Naive thymus-derived CD4-positive, alpha-beta T cell (primary cell): ENCODE measurements around the gene ZNF182. TPM values are rescaled to one million over a fixed set of nuclear protein-coding genes. Genes with fewer than 3 reads are reported as not detected.
"Not testable (repeated sequence)": the region's sequence is repeated elsewhere in the genome, so short reads cannot be mapped to it uniquely, and the experiment has no call there.

Source experiments
- ATAC-seq: fragments of 150-1000 bp; cut with Tn5 transposase; 2 replicates; pipeline ENCODE4 v1.10.0; 2021; ENCODE audit warnings: mild to moderate bottlenecking, moderate library complexity
- CTCF ChIA-PET: fragments of 350-600 bp; sonication (Branson Sonifier 250); formaldehyde crosslinking; loops from one replicate; lab custom pipeline; 2021; ENCODE audit warnings: antibody characterized with exemption; lab: Charles Lee
- POLR2A ChIA-PET: fragments of 350-600 bp; sonication (Branson Sonifier 250); formaldehyde crosslinking; loops from one replicate; lab custom pipeline; 2021; ENCODE audit warnings: antibody characterized with exemption, inconsistent platforms; lab: Charles Lee
- DNase-seq, 9 donors: peaks; one replicate each; pipeline versions ENCODE4 v3.0.0 to v3.0.0-alpha.2; 2020 to 2022; ENCODE audit warnings: mixed read lengths in 1 of 9
- H3K27ac ChIP-seq: one replicate; pipeline ENCODE4 v1.7.0; 2013; ENCODE audit warnings: mild to moderate bottlenecking, low read depth, low read length, moderate library complexity
- H3K27me3 ChIP-seq, 2 donors: one replicate each; pipeline ENCODE4 v1.7.0; 2013; ENCODE audit warnings: low read length in 2 of 2, mild to moderate bottlenecking in 2 of 2, moderate library complexity in 2 of 2; ENCODE audit not compliant: control insufficient read depth in 2 of 2, insufficient read depth in 2 of 2
- H3K36me3 ChIP-seq, 3 experiments: 1 replicate in 2 of 3; 2 replicates in 1 of 3; pipeline ENCODE4 v1.7.0; 2013; ENCODE audit warnings: low read length in 3 of 3, mild to moderate bottlenecking in 3 of 3, moderate library complexity in 1 of 3; ENCODE audit not compliant: insufficient read depth in 3 of 3, control insufficient read depth in 2 of 3
- H3K4me1 ChIP-seq, 2 donors: one replicate each; pipeline ENCODE4 v1.7.0; 2013; ENCODE audit warnings: low read length in 2 of 2, mild to moderate bottlenecking in 2 of 2, moderate library complexity in 1 of 2; ENCODE audit not compliant: control insufficient read depth in 2 of 2, insufficient read depth in 2 of 2
- H3K4me3 ChIP-seq: 2 replicates; pipeline ENCODE4 v1.7.0; 2013; ENCODE audit warnings: mild to moderate bottlenecking, low read length
- H3K9me3 ChIP-seq, 3 experiments: 1 replicate in 2 of 3; 2 replicates in 1 of 3; pipeline ENCODE4 v1.7.0; 2013; ENCODE audit warnings: low read length in 3 of 3; ENCODE audit not compliant: control insufficient read depth in 2 of 3
- H3K27ac Mint-ChIP-seq, 9 donors: one replicate each; pipeline ENCODE4 v1.8.0; 2020 to 2022; ENCODE audit warnings: mixed read lengths in 9 of 9, mild to moderate bottlenecking in 8 of 9, moderate library complexity in 5 of 9, inconsistent platforms in 2 of 9
- H3K27me3 Mint-ChIP-seq, 5 donors: one replicate each; pipeline ENCODE4 v1.8.0; 2021 to 2022; ENCODE audit warnings: mixed read lengths in 5 of 5, mild to moderate bottlenecking in 1 of 5
- H3K36me3 Mint-ChIP-seq, 5 donors: one replicate each; pipeline ENCODE4 v1.8.0; 2020 to 2022; ENCODE audit warnings: mixed read lengths in 5 of 5, mild to moderate bottlenecking in 3 of 5, inconsistent platforms in 1 of 5
- H3K4me1 Mint-ChIP-seq, 7 donors: one replicate each; pipeline ENCODE4 v1.8.0; 2020 to 2022; ENCODE audit warnings: mixed read lengths in 7 of 7, mild to moderate bottlenecking in 3 of 7, inconsistent platforms in 1 of 7
- H3K4me3 Mint-ChIP-seq, 10 donors: one replicate each; pipeline ENCODE4 v1.8.0; 2020 to 2022; ENCODE audit warnings: mild to moderate bottlenecking in 10 of 10, mixed read lengths in 10 of 10, moderate library complexity in 6 of 10, inconsistent platforms in 2 of 10
- H3K9me3 Mint-ChIP-seq, 11 donors: one replicate each; pipeline ENCODE4 v1.8.0; 2020 to 2022; ENCODE audit warnings: mixed read lengths in 11 of 11, mild to moderate bottlenecking in 4 of 11, inconsistent platforms in 1 of 11, moderate library complexity in 1 of 11
- intact Hi-C, 2 donors: fragments of 100-400 bp; cut with micrococcal nuclease; formaldehyde crosslinking; loops; one replicate each; pipeline ENCODE4 v1.15.1; 2023
- polyA plus RNA-seq, 2 donors: library from polyadenylated mRNA; unstranded; fragments of 300-500 nt; fragmentation: Illumina TruSeq; gene quantifications; one replicate each; pipeline ENCODE4 v1.2.3, GENCODE V29; 2021
- total RNA-seq, 6 experiments: library from RNA in 5 of 6; stranded (reverse) in 5 of 6; gene quantifications; 1 replicate in 5 of 6; 2 replicates in 1 of 6; pipeline ENCODE4 v1.2.3 and lab custom pipeline; 2021 to 2026

ZNF182 gene
- total and polyA plus RNA-seq, 7 experiments from 2014 or later: 4.6 to 16.7 (median 9.0) TPM

DNA sequence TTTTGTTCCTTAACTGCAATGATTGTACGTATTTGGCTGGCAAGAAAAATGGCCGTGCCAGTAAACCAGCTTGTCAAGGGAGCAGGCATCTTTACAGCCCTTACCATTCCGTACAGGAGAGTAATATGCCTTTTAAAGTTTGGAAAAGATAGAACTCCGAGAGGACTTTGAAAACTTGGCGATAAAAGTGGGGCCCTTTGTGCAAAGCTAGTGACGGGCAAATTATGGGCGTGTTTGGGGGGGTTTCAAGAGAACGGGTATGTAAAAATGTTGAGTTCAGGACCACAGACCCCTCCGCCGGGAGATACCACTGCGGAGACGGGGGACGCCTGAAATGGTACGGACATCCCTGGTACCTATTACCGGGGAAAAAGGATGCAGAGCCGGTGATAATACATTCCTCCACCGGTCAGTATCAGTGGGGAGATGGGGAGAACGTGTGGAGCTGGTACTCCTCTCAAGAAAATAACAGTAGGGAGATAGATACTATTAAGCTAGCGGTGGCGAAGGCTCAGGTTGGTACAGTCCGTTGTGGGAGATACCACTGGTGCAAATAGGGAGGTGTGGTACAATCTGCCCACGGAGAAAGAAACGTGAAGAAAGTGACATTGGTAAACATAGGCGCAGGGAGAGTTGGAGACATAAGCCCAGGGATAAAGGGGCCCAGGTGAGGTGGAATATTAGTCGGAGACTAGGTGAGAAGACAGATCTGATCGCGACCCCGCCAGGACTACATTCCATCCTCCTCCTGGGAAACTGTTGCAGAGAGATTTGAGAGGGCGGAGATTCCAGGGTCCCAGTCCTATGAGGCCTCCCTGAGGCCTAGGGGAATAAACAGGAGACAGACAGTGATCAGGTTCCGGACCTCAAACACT lies 17.5 kb upstream of the ZNF182 start:
- peak; percentile 77 for ATAC-seq
- Histone ChIP-seq H3K36me3 (no peaks in the 10 kb centered on the region), H3K27me3 (no peaks in the 10 kb centered on the region), H3K9me3 (no peaks in the 10 kb centered on the region), H3K27ac (peak overlapping the region; percentile 87), H3K4me3 (peak overlapping the region; percentile 96), H3K4me1 (no peaks in the 10 kb centered on the region)
- peak overlapping the region; percentile 93 to 99 (median 98) for H3K27ac Mint-ChIP-seq
- POLR2A ChIA-PET: interaction anchor here (0.6 to 1.4 kb wide), 7 partner anchors 18 to 1035 kb away, joined by 3 to 13 read pairs (median 3); partner anchors contain the start of genes ELK1, NDUFB11, RBM10 and RBM3
- peak overlapping the region; percentile 91 to 97 (median 94) for H3K4me3 Mint-ChIP-seq
- peaks cover 0 to 6% (median 0%) of the 10 kb centered on the region in 11 donors for H3K9me3 Mint-ChIP-seq
- peaks cover 6 to 29% (median 10%) of the 10 kb centered on the region in 7 donors for H3K4me1 Mint-ChIP-seq
- CTCF ChIA-PET: interaction anchor here (1.2 kb wide), 1 partner anchor 190 kb away, joined by 5 read pairs; no protein-coding TSS in a partner anchor
- H3K36me3 Mint-ChIP-seq: no peaks in the 10 kb centered on the region
- peak; percentile 57 to 90 (median 87) for DNase-seq
- peaks cover 0 to 6% (median 0%) of the 10 kb centered on the region in 5 donors for H3K27me3 Mint-ChIP-seq
- intact Hi-C loops: loop anchor here (2.0 to 10.0 kb wide), 5 partner anchors 370 to 879 kb away; partner anchors contain the start of genes NDUFB11 (in 2 of the 2), ARAF (in 1 of the 2), EBP (in 1 of the 2) and ELK1 (in 1 of the 2)

DNA sequence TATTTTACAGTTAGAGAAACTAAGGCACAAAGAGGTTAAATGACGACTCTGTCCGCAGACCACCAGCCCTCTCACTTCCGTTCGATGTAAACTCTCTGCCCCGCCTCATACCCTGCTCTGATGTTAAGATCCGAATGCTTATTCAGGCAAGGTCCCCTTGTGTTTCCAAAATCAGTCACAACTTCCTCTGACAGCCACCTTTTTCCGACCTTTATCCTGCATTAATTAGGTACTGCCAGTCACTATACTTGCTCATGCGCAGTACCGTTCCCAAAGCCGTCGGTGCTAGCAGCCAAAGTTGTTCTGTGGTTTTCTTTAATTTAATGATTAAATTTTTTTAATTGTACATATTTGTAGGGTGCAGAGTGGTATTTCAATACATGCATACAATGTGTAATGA lies 16.7 kb upstream of the ZNF182 start:
- H3K36me3 ChIP-seq, H3K9me3 ChIP-seq, H3K9me3 Mint-ChIP-seq, H3K4me1 ChIP-seq, H3K36me3 Mint-ChIP-seq, H3K27me3 Mint-ChIP-seq, H3K27me3 ChIP-seq, H3K4me3 ChIP-seq: not testable (repeated sequence)
- ChIA-PET CTCF (interaction anchor here (1.2 kb wide), 1 partner anchor 189 kb away, joined by 5 read pairs; no protein-coding TSS in a partner anchor), POLR2A (interaction anchor here (0.7 to 1.4 kb wide), 3 partner anchors 18 to 370 kb away, joined by 3 to 13 read pairs (median 7); partner anchors contain the start of genes ELK1 and ZNF81)
- peak in 5 of 9 donors; percentile 16 to 61 (median 32) for DNase-seq
- Mint-ChIP-seq H3K4me1 (peaks cover 2 to 24% (median 7%) of the 10 kb centered on the region in 7 donors), H3K27ac (peak overlapping the region; percentile 70 to 99 (median 97)), H3K4me3 (peak overlapping the region; percentile 77 to 97 (median 94))
- peak overlapping the region; percentile 87 for H3K27ac ChIP-seq
- peak; percentile 8 for ATAC-seq
- intact Hi-C loops: loop anchor here (2.0 to 10.0 kb wide), 5 partner anchors 370 to 878 kb away; partner anchors contain the start of genes NDUFB11 (in 2 of the 2), ARAF (in 1 of the 2), EBP (in 1 of the 2) and ELK1 (in 1 of the 2)

GRCh38 chrX:48019892-48020291 lies 16.1 kb upstream of the ZNF182 start:
- DNase-seq, H3K36me3 ChIP-seq, H3K36me3 Mint-ChIP-seq, POLR2A ChIA-PET, H3K9me3 Mint-ChIP-seq, H3K4me3 Mint-ChIP-seq, H3K27ac ChIP-seq, H3K4me1 ChIP-seq, H3K4me3 ChIP-seq, H3K27me3 ChIP-seq, H3K9me3 ChIP-seq, H3K27me3 Mint-ChIP-seq, CTCF ChIA-PET: not testable (repeated sequence)
- ATAC-seq: peak; percentile 78
- H3K4me1 Mint-ChIP-seq: peaks cover 0 to 22% (median 6%) of the 10 kb centered on the region in 7 donors
- H3K27ac Mint-ChIP-seq: peak overlapping the region in 1 of 9 donors; percentile 96
- intact Hi-C loops: loop anchor here (2.0 to 10.0 kb wide), 5 partner anchors 369 to 878 kb away; partner anchors contain the start of genes NDUFB11 (in 2 of the 2), ARAF (in 1 of the 2), EBP (in 1 of the 2) and ELK1 (in 1 of the 2)

GRCh38 chrX:48016583-48017310 lies 13.0 kb upstream of the ZNF182 start:
- H3K36me3 ChIP-seq, CTCF ChIA-PET, H3K4me3 Mint-ChIP-seq, POLR2A ChIA-PET, H3K36me3 Mint-ChIP-seq, H3K4me3 ChIP-seq, H3K9me3 ChIP-seq, H3K27ac Mint-ChIP-seq, H3K4me1 ChIP-seq, H3K27ac ChIP-seq, ATAC-seq, intact Hi-C loops, H3K27me3 Mint-ChIP-seq, H3K9me3 Mint-ChIP-seq, H3K27me3 ChIP-seq, DNase-seq: not testable (repeated sequence)
- H3K4me1 Mint-ChIP-seq: peaks cover 0 to 21% (median 5%) of the 10 kb centered on the region in 7 donors

DNA sequence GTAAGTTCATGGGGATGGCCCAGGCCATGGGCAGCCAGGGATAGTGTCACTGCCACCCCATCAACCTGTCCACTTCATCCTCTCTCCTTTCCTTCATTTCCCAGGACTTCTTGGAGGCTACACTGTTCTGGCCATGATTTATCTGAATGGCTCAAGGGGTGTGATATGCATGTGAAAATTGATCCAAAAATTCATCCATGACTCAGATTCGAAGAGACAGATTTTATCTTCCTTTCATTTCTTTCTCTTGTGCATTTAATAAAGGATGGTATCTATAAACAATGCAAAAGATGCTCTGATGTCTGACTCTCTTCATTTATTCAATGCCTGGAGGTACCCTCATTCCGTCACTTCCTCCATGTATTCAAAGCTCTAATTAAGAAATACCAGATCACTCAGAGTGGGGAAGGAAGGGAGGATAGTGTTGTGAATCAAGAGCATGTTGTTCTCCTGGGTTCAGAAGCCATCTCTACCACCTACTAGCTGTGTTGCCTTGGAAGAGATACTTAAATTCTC lies 5.7 kb upstream of the ZNF182 start:
- H3K4me1 Mint-ChIP-seq, DNase-seq, H3K4me3 ChIP-seq, intact Hi-C loops, H3K36me3 Mint-ChIP-seq, H3K27me3 ChIP-seq, H3K27ac ChIP-seq, ATAC-seq, H3K4me1 ChIP-seq, POLR2A ChIA-PET, H3K27ac Mint-ChIP-seq, CTCF ChIA-PET, H3K4me3 Mint-ChIP-seq, H3K27me3 Mint-ChIP-seq, H3K36me3 ChIP-seq, H3K9me3 ChIP-seq, H3K9me3 Mint-ChIP-seq: not testable (repeated sequence)

DNA sequence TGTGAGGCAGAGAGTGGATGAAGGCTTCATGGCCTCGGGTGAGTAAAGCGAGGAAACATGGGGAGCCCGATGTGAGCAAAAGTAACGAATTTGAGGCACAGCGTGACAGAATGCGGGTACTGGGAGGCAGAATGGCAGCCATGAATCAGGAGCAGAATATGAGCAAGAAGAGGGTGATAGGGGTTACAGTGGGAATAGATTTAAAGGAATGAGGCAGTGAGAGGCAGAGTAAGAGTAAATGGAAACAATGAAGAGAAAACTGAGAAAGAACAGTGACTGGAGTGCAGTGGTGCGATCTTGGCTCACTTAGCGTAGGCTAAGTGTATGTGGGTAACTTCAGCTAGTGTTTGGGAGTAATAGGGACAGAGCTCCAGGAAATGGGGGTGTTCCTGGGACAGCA lies 2.9 kb upstream of the ZNF182 start, which contains the start of gene SPACA5:
SPACA5 (plus strand) TSS at position 301 of the 400 bp plus-strand sequence. CDS start 815 bp downstream, outside the sequence.
- H3K27me3 ChIP-seq, DNase-seq, H3K27ac ChIP-seq, H3K9me3 Mint-ChIP-seq, POLR2A ChIA-PET, H3K27me3 Mint-ChIP-seq, H3K4me1 ChIP-seq, CTCF ChIA-PET, intact Hi-C loops, H3K36me3 ChIP-seq, H3K9me3 ChIP-seq, ATAC-seq, H3K4me3 ChIP-seq: not testable (repeated sequence)
- Mint-ChIP-seq H3K36me3 (peaks cover 0 to 12% (median under 1%) of the 10 kb centered on the region in 5 donors), H3K4me1 (peaks cover 4 to 22% (median 17%) of the 10 kb centered on the region in 7 donors), H3K27ac (peak within 1 kb of the TSS in 1 of 9 donors; percentile 74), H3K4me3 (peak within 1 kb of the TSS in 1 of 10 donors; percentile 30)
